Lower leg skin (tissue), 3 donors: Measurements from ENCODE around the gene TTC33.

Experiments
- POLR2A ChIP-seq, 2 donors: fragments of 450-650 bp; IDR thresholded peaks; one replicate each; pipeline ENCODE4 v1.6.1; 2016 to 2017; ENCODE audit warnings: antibody characterized with exemption in 2 of 2, mild to moderate bottlenecking in 1 of 2, moderate library complexity in 1 of 2
- TF ChIP-seq, protein P1 (sequence below), 3 donors: fragments of 450-650 bp; IDR thresholded peaks; one replicate each; pipeline ENCODE4 v1.5.1; 2016; ENCODE audit warnings: antibody characterized with exemption in 3 of 3, mild to moderate bottlenecking in 3 of 3, moderate library complexity in 2 of 3

DNA sequence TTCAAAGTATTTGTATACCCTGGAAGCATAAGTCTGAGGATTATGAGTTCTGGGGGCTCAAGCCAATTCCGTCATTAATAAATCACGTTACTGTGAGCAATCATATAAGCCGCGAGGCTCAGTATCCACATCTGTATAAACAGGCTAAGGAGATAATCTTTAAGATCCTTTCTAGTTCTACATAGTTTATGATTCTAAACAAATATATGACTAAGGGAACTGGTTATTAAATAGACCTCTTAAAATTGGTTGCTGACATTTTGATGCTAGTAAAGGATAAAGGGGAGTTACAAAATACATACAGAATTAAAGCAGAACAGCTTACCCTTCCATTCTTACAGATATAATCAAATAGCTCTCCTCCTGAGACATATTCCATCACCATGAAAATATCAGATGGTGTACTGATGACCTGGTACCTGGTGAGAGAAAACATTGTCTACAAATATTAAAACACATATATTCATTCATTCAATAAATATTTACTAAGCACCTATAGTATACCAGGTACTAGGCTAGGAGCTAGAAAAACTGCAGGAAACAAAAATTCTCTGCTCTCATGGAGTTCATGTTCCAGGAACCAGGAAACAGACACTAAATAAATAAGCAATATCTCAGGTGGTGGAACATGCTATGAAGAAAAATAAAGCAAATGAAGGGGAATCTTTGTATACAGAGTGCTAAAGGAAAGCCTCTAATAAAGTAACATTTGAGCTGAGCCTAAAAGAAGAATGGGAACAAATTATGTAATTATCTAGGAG, 19.5 kb upstream of the TTC33 start:
- TF ChIP-seq, protein P1, sequence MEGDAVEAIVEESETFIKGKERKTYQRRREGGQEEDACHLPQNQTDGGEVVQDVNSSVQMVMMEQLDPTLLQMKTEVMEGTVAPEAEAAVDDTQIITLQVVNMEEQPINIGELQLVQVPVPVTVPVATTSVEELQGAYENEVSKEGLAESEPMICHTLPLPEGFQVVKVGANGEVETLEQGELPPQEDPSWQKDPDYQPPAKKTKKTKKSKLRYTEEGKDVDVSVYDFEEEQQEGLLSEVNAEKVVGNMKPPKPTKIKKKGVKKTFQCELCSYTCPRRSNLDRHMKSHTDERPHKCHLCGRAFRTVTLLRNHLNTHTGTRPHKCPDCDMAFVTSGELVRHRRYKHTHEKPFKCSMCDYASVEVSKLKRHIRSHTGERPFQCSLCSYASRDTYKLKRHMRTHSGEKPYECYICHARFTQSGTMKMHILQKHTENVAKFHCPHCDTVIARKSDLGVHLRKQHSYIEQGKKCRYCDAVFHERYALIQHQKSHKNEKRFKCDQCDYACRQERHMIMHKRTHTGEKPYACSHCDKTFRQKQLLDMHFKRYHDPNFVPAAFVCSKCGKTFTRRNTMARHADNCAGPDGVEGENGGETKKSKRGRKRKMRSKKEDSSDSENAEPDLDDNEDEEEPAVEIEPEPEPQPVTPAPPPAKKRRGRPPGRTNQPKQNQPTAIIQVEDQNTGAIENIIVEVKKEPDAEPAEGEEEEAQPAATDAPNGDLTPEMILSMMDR (IDR thresholded peaks at IDR 0.05), result no peak
- TF ChIP-seq POLR2A (IDR thresholded peaks at IDR 0.05), result no peak
